WTC11 (cell line): Measurements from ENCODE around the gene ZNF808.

Source experiments
- ATF3 ChIP-seq: sonication (generic); formaldehyde crosslinking; conservative IDR thresholded peaks from 2 replicates; pipeline ENCODE4 v1.8.1; 2022; ENCODE audit warnings: mild to moderate bottlenecking, missing genetic modification reagents
- CREM ChIP-seq: sonication (generic); formaldehyde crosslinking; IDR thresholded peaks from 2 replicates; pipeline ENCODE4 v1.8.1; 2022; ENCODE audit warnings: mild to moderate bottlenecking, missing genetic modification reagents, moderate library complexity
- CTCF ChIP-seq: fragments of 200-600 bp; IDR thresholded peaks from 2 replicates; pipeline ENCODE4 v1.8.0; 2022; ENCODE audit warnings: antibody characterized with exemption
- ELF4 ChIP-seq: sonication (generic); formaldehyde crosslinking; IDR thresholded peaks from 2 replicates; pipeline ENCODE4 v1.8.1; 2022; ENCODE audit warnings: low read depth, mild to moderate bottlenecking, moderate library complexity, missing genetic modification reagents
- ESRRA ChIP-seq: sonication (generic); formaldehyde crosslinking; IDR thresholded peaks from 2 replicates; pipeline ENCODE4 v1.8.1; 2022; ENCODE audit warnings: mild to moderate bottlenecking, missing genetic modification reagents, borderline replicate concordance
- FOXP4 ChIP-seq: sonication (generic); formaldehyde crosslinking; IDR thresholded peaks from 2 replicates; pipeline ENCODE4 v1.8.0; 2022; ENCODE audit warnings: mild to moderate bottlenecking, missing genetic modification reagents
- NFE2L1 ChIP-seq: sonication (generic); formaldehyde crosslinking; IDR thresholded peaks from 2 replicates; pipeline ENCODE4 v1.8.1; 2023; ENCODE audit warnings: missing genetic modification reagents
- TEAD1 ChIP-seq: sonication (generic); formaldehyde crosslinking; IDR thresholded peaks from 2 replicates; pipeline ENCODE4 v1.8.0; 2022; ENCODE audit warnings: mild to moderate bottlenecking, missing genetic modification reagents
- USF2 ChIP-seq: sonication (generic); formaldehyde crosslinking; IDR thresholded peaks from 2 replicates; pipeline ENCODE4 v1.8.1; 2023; ENCODE audit warnings: mild to moderate bottlenecking, missing genetic modification reagents, moderate library complexity
- ZNF121 ChIP-seq: sonication (generic); formaldehyde crosslinking; IDR thresholded peaks from 2 replicates; pipeline ENCODE4 v1.8.0; 2023; ENCODE audit warnings: missing genetic modification reagents

GRCh38 chr19:52507266-52507665 lies 20.2 kb upstream of the ZNF808 start:
- TF ChIP-seq TEAD1, result no peak
- TF ChIP-seq ELF4, result no peak
- TF ChIP-seq FOXP4 (CRISPR knock-in tag), result no peak
- TF ChIP-seq CTCF, result no peak
- no peak for TF ChIP-seq CREM (CRISPR knock-in tag)
- TF ChIP-seq ZNF121 (CRISPR knock-in tag), result no peak
- TF ChIP-seq ESRRA (CRISPR knock-in tag), result no peak
- TF ChIP-seq USF2 (CRISPR knock-in tag), result no peak
- no peak for TF ChIP-seq NFE2L1
- no peak for TF ChIP-seq ATF3 (CRISPR knock-in tag)
